Natural killer cell (primary cell): Measurements from ENCODE around the gene CCSER2. TPM values are rescaled to one million over a fixed set of nuclear protein-coding genes. Genes with fewer than 3 reads are reported as not detected.

Experiments
- ATAC-seq, 3 donors: fragments of 150-1000 bp in 2 of 3; fragments of 200-7000 bp in 1 of 3; cut with Tn5 transposase; 1 replicate in 1 of 3; 2 replicates in 2 of 3; pipeline ENCODE4 v1.10.0; 2021; ENCODE audit warnings: mild to moderate bottlenecking in 2 of 3, moderate library complexity in 2 of 3
- DNase-seq, 2 donors: peaks; one replicate each; pipeline versions ENCODE4 v3.0.0 to v3.0.0-alpha.2; 2013 to 2021; ENCODE audit warnings: mixed read lengths in 1 of 2
- H3K27ac ChIP-seq: one replicate; pipeline ENCODE4 v1.5.1; 2013; ENCODE audit warnings: mild to moderate bottlenecking, low read length
- H3K27me3 ChIP-seq: one replicate; pipeline ENCODE4 v1.6.1; 2013; ENCODE audit warnings: low read length; ENCODE audit not compliant: control insufficient read depth, insufficient read depth
- H3K36me3 ChIP-seq: one replicate; pipeline ENCODE4 v1.6.1; 2013; ENCODE audit warnings: low read length; ENCODE audit not compliant: control insufficient read depth, insufficient read depth
- H3K4me1 ChIP-seq: one replicate; pipeline ENCODE4 v1.6.1; 2013; ENCODE audit warnings: low read length; ENCODE audit not compliant: control insufficient read depth, insufficient read depth
- H3K4me3 ChIP-seq: one replicate; pipeline ENCODE4 v1.5.1; 2013; ENCODE audit warnings: low read length
- H3K9me3 ChIP-seq: one replicate; pipeline ENCODE4 v1.6.1; 2013; ENCODE audit warnings: low read length; ENCODE audit not compliant: control insufficient read depth, insufficient read depth
- H3K27ac Mint-ChIP-seq, 2 donors: one replicate each; pipeline ENCODE4 v1.8.0; 2022; ENCODE audit warnings: mild to moderate bottlenecking in 2 of 2, mixed read lengths in 2 of 2, moderate library complexity in 1 of 2
- H3K27me3 Mint-ChIP-seq, 2 donors: one replicate each; pipeline ENCODE4 v1.8.0; 2022; ENCODE audit warnings: low read depth in 2 of 2, mixed read lengths in 2 of 2
- H3K36me3 Mint-ChIP-seq: one replicate; pipeline ENCODE4 v1.8.0; 2022; ENCODE audit warnings: mixed read lengths
- H3K4me1 Mint-ChIP-seq, 2 donors: one replicate each; pipeline ENCODE4 v1.8.0; 2022; ENCODE audit warnings: mixed read lengths in 2 of 2
- H3K4me3 Mint-ChIP-seq: one replicate; pipeline ENCODE4 v1.8.0; 2022; ENCODE audit warnings: mild to moderate bottlenecking, moderate library complexity, mixed read lengths
- H3K9me3 Mint-ChIP-seq, 2 donors: one replicate each; pipeline ENCODE4 v1.8.0; 2022; ENCODE audit warnings: mixed read lengths in 2 of 2
- CTCF ChIP-seq: fragments of 200-600 bp; IDR thresholded peaks from one replicate; pipeline ENCODE4 v1.8.0; 2022; ENCODE audit warnings: antibody characterized with exemption
- WGBS: methylation state at CpG from one replicate; pipeline ENCODE4 v1.1.7; 2013; ENCODE audit warnings: missing lambda C conversion rate; ENCODE audit not compliant: insufficient coverage; 5-methylcytosine and 5-hydroxymethylcytosine counted together
- intact Hi-C: fragments of 100-400 bp; cut with micrococcal nuclease; formaldehyde crosslinking; loops from one replicate; pipeline ENCODE4 v1.14.2; 2022
- total RNA-seq, 4 donors: library from RNA; stranded (reverse); fragments of 120-200 nt in 1 of 4; gene quantifications; one replicate each; pipeline versions ENCODE4 v1.2.3 to v1.2.4, GENCODE V29; 2013 to 2022

The CCSER2 gene
- total RNA-seq, 3 donors from 2014 or later (not counting 1 experiment from before 2014, with no cell fraction given): 125 to 158 (median 146) TPM

- DNase-seq: no peak
- Mint-ChIP-seq H3K27me3 (peaks cover 11 to 13% of the 10 kb centered on the region in 2 donors), H3K4me1 (no peaks in the 10 kb centered on the region), H3K27ac (no peak overlapping the region), H3K36me3 (no peaks in the 10 kb centered on the region), H3K4me3 (no peak overlapping the region), H3K9me3 (no peaks in the 10 kb centered on the region)
- H3K4me1 ChIP-seq: no peaks in the 10 kb centered on the region
- intact Hi-C loops: no loop called here
- H3K4me3 ChIP-seq: no peak overlapping the region
- H3K27ac ChIP-seq: no peak overlapping the region
- ATAC-seq: no peak
- WGBS: 93% methylated on average over 1 of the region's 1 CpG
- no peak for TF ChIP-seq CTCF
- no peaks in the 10 kb centered on the region for H3K9me3 ChIP-seq
- H3K36me3 ChIP-seq: no peaks in the 10 kb centered on the region
- H3K27me3 ChIP-seq: no peaks in the 10 kb centered on the region
Observed at GRCh38 chr10:84289521-84290200, 38.7 kb upstream of the CCSER2 start.

GRCh38 chr10:84290235-84290634 lies 38.2 kb upstream of the CCSER2 start:
- H3K9me3 Mint-ChIP-seq: no peaks in the 10 kb centered on the region
- no peaks in the 10 kb centered on the region for H3K4me1 ChIP-seq
- no peak overlapping the region for H3K27ac ChIP-seq
- no peaks in the 10 kb centered on the region for H3K4me1 Mint-ChIP-seq
- no peaks in the 10 kb centered on the region for H3K9me3 ChIP-seq
- intact Hi-C loops: no loop called here
- no peak overlapping the region for H3K27ac Mint-ChIP-seq
- H3K36me3 ChIP-seq: no peaks in the 10 kb centered on the region
- H3K27me3 Mint-ChIP-seq: peaks cover 11 to 13% of the 10 kb centered on the region in 2 donors
- no peak for DNase-seq
- no peaks in the 10 kb centered on the region for H3K36me3 Mint-ChIP-seq
- 69% methylated on average over 3 of the region's 3 CpGs for WGBS
- ATAC-seq: no peak
- H3K4me3 Mint-ChIP-seq: no peak overlapping the region
- H3K4me3 ChIP-seq: no peak overlapping the region
- H3K27me3 ChIP-seq: no peaks in the 10 kb centered on the region
- no peak for TF ChIP-seq CTCF

GRCh38 chr10:84291384-84291783 lies 37.0 kb upstream of the CCSER2 start:
- DNase-seq (no peak), ATAC-seq (peak in 1 of 3 donors; percentile 26)
- no peaks in the 10 kb centered on the region for H3K27me3 ChIP-seq
- Mint-ChIP-seq H3K27ac (no peak overlapping the region), H3K27me3 (peaks cover 11 to 13% of the 10 kb centered on the region in 2 donors), H3K4me3 (no peak overlapping the region), H3K4me1 (no peaks in the 10 kb centered on the region), H3K36me3 (no peaks in the 10 kb centered on the region), H3K9me3 (no peaks in the 10 kb centered on the region)
- no peaks in the 10 kb centered on the region for H3K9me3 ChIP-seq
- no peak overlapping the region for H3K4me3 ChIP-seq
- intact Hi-C loops: no loop called here
- H3K27ac ChIP-seq: no peak overlapping the region
- 57% methylated on average over 1 of the region's 1 CpG for WGBS
- H3K4me1 ChIP-seq: no peaks in the 10 kb centered on the region
- H3K36me3 ChIP-seq: no peaks in the 10 kb centered on the region
- no peak for TF ChIP-seq CTCF

- H3K27me3 Mint-ChIP-seq: peaks cover 11 to 13% of the 10 kb centered on the region in 2 donors
- intact Hi-C loops: no loop called here
- ATAC-seq: no peak
Observed at GRCh38 chr10:84292502-84292901, 35.9 kb upstream of the CCSER2 start.

More at GRCh38 chr10:84292502-84292901, 35.9 kb upstream of the CCSER2 start:
- Histone ChIP-seq H3K9me3 (no peaks in the 10 kb centered on the region), H3K4me1 (no peaks in the 10 kb centered on the region), H3K27me3 (no peaks in the 10 kb centered on the region), H3K27ac (no peak overlapping the region), H3K4me3 (no peak overlapping the region), H3K36me3 (no peaks in the 10 kb centered on the region)
- WGBS: no CpG with 5 or more reads among the region's 2 CpGs
- no peaks in the 10 kb centered on the region for H3K36me3 Mint-ChIP-seq
- no peak overlapping the region for H3K4me3 Mint-ChIP-seq
- no peak for TF ChIP-seq CTCF
- no peaks in the 10 kb centered on the region for H3K9me3 Mint-ChIP-seq
- no peaks in the 10 kb centered on the region for H3K4me1 Mint-ChIP-seq
- no peak for DNase-seq
- no peak overlapping the region for H3K27ac Mint-ChIP-seq
